ENCODE measurements around the gene C16orf74.

DNA sequence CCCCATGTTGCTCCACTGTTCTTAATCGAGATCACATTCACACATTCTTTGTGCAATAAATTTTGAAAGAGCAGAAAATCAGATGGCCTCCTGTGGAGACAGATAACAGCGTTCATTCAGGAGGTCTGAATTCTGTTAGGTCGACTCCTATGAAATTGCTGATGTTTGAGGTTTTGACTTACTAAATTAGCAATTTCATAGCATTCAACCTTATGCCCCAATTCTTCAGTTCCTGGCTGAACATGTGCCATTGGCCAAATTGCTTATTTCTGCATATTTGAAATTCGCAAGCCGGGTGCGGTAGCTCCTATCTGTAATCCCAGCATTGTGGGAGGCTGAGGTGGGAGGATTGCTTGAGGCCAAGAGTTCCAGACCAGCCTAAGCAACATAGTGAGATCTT is 22.1 kb upstream of the C16orf74 start:
- TF ChIP-seq, protein P1, sequence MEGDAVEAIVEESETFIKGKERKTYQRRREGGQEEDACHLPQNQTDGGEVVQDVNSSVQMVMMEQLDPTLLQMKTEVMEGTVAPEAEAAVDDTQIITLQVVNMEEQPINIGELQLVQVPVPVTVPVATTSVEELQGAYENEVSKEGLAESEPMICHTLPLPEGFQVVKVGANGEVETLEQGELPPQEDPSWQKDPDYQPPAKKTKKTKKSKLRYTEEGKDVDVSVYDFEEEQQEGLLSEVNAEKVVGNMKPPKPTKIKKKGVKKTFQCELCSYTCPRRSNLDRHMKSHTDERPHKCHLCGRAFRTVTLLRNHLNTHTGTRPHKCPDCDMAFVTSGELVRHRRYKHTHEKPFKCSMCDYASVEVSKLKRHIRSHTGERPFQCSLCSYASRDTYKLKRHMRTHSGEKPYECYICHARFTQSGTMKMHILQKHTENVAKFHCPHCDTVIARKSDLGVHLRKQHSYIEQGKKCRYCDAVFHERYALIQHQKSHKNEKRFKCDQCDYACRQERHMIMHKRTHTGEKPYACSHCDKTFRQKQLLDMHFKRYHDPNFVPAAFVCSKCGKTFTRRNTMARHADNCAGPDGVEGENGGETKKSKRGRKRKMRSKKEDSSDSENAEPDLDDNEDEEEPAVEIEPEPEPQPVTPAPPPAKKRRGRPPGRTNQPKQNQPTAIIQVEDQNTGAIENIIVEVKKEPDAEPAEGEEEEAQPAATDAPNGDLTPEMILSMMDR (IDR thresholded peaks at IDR 0.05; ENCODE audit: low read depth, low read length): no peak
- TF ChIP-seq POLR2A (IDR thresholded peaks at IDR 0.05; ENCODE audit: extremely low read depth, insufficient read length): no peak

Data from NB4 (cell line).